Neural cell (in vitro differentiated cells): ENCODE measurements around the gene INO80E. TPM values are rescaled to one million over a fixed set of nuclear protein-coding genes. Genes with fewer than 3 reads are reported as not detected.

Experiments
- H2AFZ ChIP-seq: fragments of 200-600, 300-800 bp; sonication (generic), shearing (Covaris generic); 2 replicates; pipeline ENCODE4 v1.6.0; 2014; ENCODE audit warnings: low read depth, mild to moderate bottlenecking, antibody characterized with exemption, low read length, moderate library complexity
- H3F3A ChIP-seq: fragments of 200-600 bp; shearing (Covaris generic); 2 replicates; pipeline ENCODE4 v1.6.1; 2016; ENCODE audit warnings: mild to moderate bottlenecking, moderate library complexity, mixed read lengths, antibody characterized with exemption, low read length; ENCODE audit not compliant: insufficient read depth, poor library complexity, severe bottlenecking
- H3K27ac ChIP-seq: fragments of 200-600, 300-800 bp; sonication (generic), shearing (Covaris generic); 2 replicates; pipeline ENCODE4 v1.5.1; 2014; ENCODE audit warnings: mild to moderate bottlenecking, low read length, moderate library complexity
- H3K27me3 ChIP-seq: fragments of 300-800, 200-600 bp; sonication (generic), shearing (Covaris generic); 2 replicates; pipeline ENCODE4 v1.6.0; 2014; ENCODE audit warnings: mild to moderate bottlenecking, low read depth, low read length, moderate library complexity; ENCODE audit not compliant: insufficient read depth
- H3K36me3 ChIP-seq: fragments of 300-800, 200-600 bp; sonication (generic), shearing (Covaris generic); 2 replicates; pipeline ENCODE4 v1.5.1; 2014; ENCODE audit warnings: mild to moderate bottlenecking, antibody characterized with exemption, low read length, moderate library complexity; ENCODE audit not compliant: insufficient read depth
- H3K4me2 ChIP-seq: fragments of 300-800, 200-600 bp; sonication (generic), shearing (Covaris generic); 2 replicates; pipeline ENCODE4 v1.6.0; 2014; ENCODE audit warnings: mild to moderate bottlenecking, low read length
- H3K4me3 ChIP-seq: fragments of 300-800, 200-600 bp; sonication (generic), shearing (Covaris generic); 2 replicates; pipeline ENCODE4 v1.5.1; 2014; ENCODE audit warnings: mild to moderate bottlenecking, low read length, moderate library complexity
- H3K79me2 ChIP-seq: fragments of 200-600 bp; shearing (Covaris generic); replicated peaks from 2 replicates; pipeline ENCODE4 v1.6.0; 2014; ENCODE audit warnings: mild to moderate bottlenecking, low read length, moderate library complexity; ENCODE audit not compliant: insufficient read depth
- H3K9ac ChIP-seq: fragments of 300-800, 200-600 bp; sonication (generic), shearing (Covaris generic); 2 replicates; pipeline ENCODE4 v1.6.1; 2016; ENCODE audit warnings: mild to moderate bottlenecking, low read length, mixed read lengths
- H3K9me2 ChIP-seq: fragments of 200-600 bp; shearing (Covaris generic); 2 replicates; pipeline ENCODE4 v1.6.1; 2016; ENCODE audit warnings: mild to moderate bottlenecking, low read length, mixed read lengths; ENCODE audit not compliant: insufficient read depth
- H3K9me3 ChIP-seq: fragments of 200-600, 300-800 bp; sonication (generic), shearing (Covaris generic); 2 replicates; pipeline ENCODE4 v1.6.1; 2016; ENCODE audit warnings: mild to moderate bottlenecking, mixed run types, low read length, moderate library complexity, mixed read lengths
- H4K20me1 ChIP-seq: fragments of 200-600 bp; shearing (Covaris generic); 2 replicates; pipeline ENCODE4 v1.6.1; 2016; ENCODE audit warnings: mild to moderate bottlenecking, mixed run types; ENCODE audit not compliant: insufficient read depth
- EP300 ChIP-seq: fragments of 450-650 bp; conservative IDR thresholded peaks from 2 replicates; pipeline ENCODE4 v1.6.1; 2014; ENCODE audit warnings: antibody characterized with exemption, mild to moderate bottlenecking, moderate library complexity; ENCODE audit not compliant: poor library complexity, severe bottlenecking
- EZH2 ChIP-seq: fragments of 200-600, 300-800 bp; shearing (Covaris generic), sonication (generic); IDR thresholded peaks from 2 replicates; pipeline ENCODE4 v1.6.1; 2014; ENCODE audit warnings: antibody characterized with exemption, low read length, borderline replicate concordance, mild to moderate bottlenecking; ENCODE audit not compliant: insufficient read depth, poor library complexity, severe bottlenecking
- MXI1 ChIP-seq: fragments of 450-650 bp; conservative IDR thresholded peaks from 2 replicates; pipeline ENCODE4 v1.6.1; 2014; ENCODE audit warnings: antibody characterized with exemption, mild to moderate bottlenecking; ENCODE audit not compliant: poor library complexity, severe bottlenecking
- POLR2AphosphoS5 ChIP-seq: IDR thresholded peaks from 2 replicates; pipeline ENCODE4 v1.6.1; 2012
- RAD21 ChIP-seq: fragments of 450-650 bp; conservative IDR thresholded peaks from 2 replicates; pipeline ENCODE4 v1.6.1; 2014; ENCODE audit warnings: antibody characterized with exemption, mild to moderate bottlenecking, moderate library complexity
- REST ChIP-seq: IDR thresholded peaks from 2 replicates; pipeline ENCODE4 v1.6.1; 2012; ENCODE audit warnings: borderline replicate concordance
- SMC3 ChIP-seq: fragments of 450-650 bp; conservative IDR thresholded peaks from 2 replicates; pipeline ENCODE4 v1.6.1; 2014; ENCODE audit warnings: antibody characterized with exemption, mild to moderate bottlenecking, moderate library complexity; ENCODE audit not compliant: poor library complexity
- TAF1 ChIP-seq: IDR thresholded peaks from 2 replicates; pipeline ENCODE4 v1.6.1; 2012; ENCODE audit warnings: low read depth
- polyA plus RNA-seq: library from polyadenylated mRNA; depleted of rRNA; stranded (reverse); fragments of >200 nt; gene quantifications from 2 replicates; pipeline ENCODE4 v1.2.3, GENCODE V29; 2014
- TF ChIP-seq, protein P1 (sequence below): fragments of 450-650 bp; IDR thresholded peaks from 2 replicates; pipeline ENCODE4 v1.5.1; 2014; ENCODE audit warnings: antibody characterized with exemption, mild to moderate bottlenecking, moderate library complexity; ENCODE audit not compliant: poor library complexity, severe bottlenecking

INO80E gene
- polyA plus RNA-seq, 1 donor from 2014 or later, result 130 TPM

- peaks cover 10% of the 10 kb centered on the region for H3K79me2 ChIP-seq
- no peak overlapping the region for H2AFZ ChIP-seq
- no peak overlapping the region for H3K4me2 ChIP-seq
- no peaks in the 10 kb centered on the region for H3K36me3 ChIP-seq
- H4K20me1 ChIP-seq, result no peaks in the 10 kb centered on the region
- no peaks in the 10 kb centered on the region for H3K9me3 ChIP-seq
- TF ChIP-seq RAD21 (no peak), POLR2AphosphoS5 (no peak), REST (no peak), MXI1 (no peak), SMC3 (no peak), TAF1 (no peak), EZH2 (no peak), EP300 (no peak)
- TF ChIP-seq, protein P1, sequence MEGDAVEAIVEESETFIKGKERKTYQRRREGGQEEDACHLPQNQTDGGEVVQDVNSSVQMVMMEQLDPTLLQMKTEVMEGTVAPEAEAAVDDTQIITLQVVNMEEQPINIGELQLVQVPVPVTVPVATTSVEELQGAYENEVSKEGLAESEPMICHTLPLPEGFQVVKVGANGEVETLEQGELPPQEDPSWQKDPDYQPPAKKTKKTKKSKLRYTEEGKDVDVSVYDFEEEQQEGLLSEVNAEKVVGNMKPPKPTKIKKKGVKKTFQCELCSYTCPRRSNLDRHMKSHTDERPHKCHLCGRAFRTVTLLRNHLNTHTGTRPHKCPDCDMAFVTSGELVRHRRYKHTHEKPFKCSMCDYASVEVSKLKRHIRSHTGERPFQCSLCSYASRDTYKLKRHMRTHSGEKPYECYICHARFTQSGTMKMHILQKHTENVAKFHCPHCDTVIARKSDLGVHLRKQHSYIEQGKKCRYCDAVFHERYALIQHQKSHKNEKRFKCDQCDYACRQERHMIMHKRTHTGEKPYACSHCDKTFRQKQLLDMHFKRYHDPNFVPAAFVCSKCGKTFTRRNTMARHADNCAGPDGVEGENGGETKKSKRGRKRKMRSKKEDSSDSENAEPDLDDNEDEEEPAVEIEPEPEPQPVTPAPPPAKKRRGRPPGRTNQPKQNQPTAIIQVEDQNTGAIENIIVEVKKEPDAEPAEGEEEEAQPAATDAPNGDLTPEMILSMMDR, result no peak
- no peaks in the 10 kb centered on the region for H3K27me3 ChIP-seq
- no peaks in the 10 kb centered on the region for H3F3A ChIP-seq
- no peak overlapping the region for H3K4me3 ChIP-seq
- H3K27ac ChIP-seq, result no peak overlapping the region
- no peak overlapping the region for H3K9ac ChIP-seq
- no peaks in the 10 kb centered on the region for H3K9me2 ChIP-seq
Observed at GRCh38 chr16:30049871-30050270, 53.8 kb downstream of the INO80E start.

- peaks cover 10% of the 10 kb centered on the region for H3K79me2 ChIP-seq
- H3K4me2 ChIP-seq, result no peak overlapping the region
- H3K9me3 ChIP-seq, result no peaks in the 10 kb centered on the region
- H4K20me1 ChIP-seq, result no peaks in the 10 kb centered on the region
- no peaks in the 10 kb centered on the region for H3K9me2 ChIP-seq
- no peak overlapping the region for H3K27ac ChIP-seq
- no peaks in the 10 kb centered on the region for H3K27me3 ChIP-seq
- H3K36me3 ChIP-seq, result no peaks in the 10 kb centered on the region
- TF ChIP-seq RAD21, result no peak
- no peak for TF ChIP-seq SMC3
- TF ChIP-seq EZH2, result no peak
- TF ChIP-seq REST, result no peak
- TF ChIP-seq, protein P1, result no peak
- TF ChIP-seq MXI1, result no peak
- TF ChIP-seq POLR2AphosphoS5, result no peak
- no peak for TF ChIP-seq TAF1
- no peak for TF ChIP-seq EP300
- no peak overlapping the region for H2AFZ ChIP-seq
- H3K4me3 ChIP-seq, result no peak overlapping the region
- no peaks in the 10 kb centered on the region for H3F3A ChIP-seq
- no peak overlapping the region for H3K9ac ChIP-seq
Observed at GRCh38 chr16:30051518-30051917, 55.5 kb downstream of the INO80E start.
